Right renal cortex interstitium (tissue), 3 donors: ENCODE results near the gene MARK1. TPM values are rescaled to one million over a fixed set of nuclear protein-coding genes. Genes with fewer than 3 reads are reported as not detected.
"Not testable (repeated sequence)": the region's sequence is repeated elsewhere in the genome, so short reads cannot be mapped to it uniquely, and the experiment has no call there.

ENCODE experiments used
- DNase-seq, 3 donors: peaks; one replicate each; pipeline ENCODE4 v3.0.0-alpha.2; 2013; ENCODE audit warnings: low read depth in 3 of 3, low spot score in 2 of 3
- polyA plus RNA-seq, 3 donors: library from polyadenylated mRNA; unstranded; fragments of 120-200 nt; gene quantifications; one replicate each; pipeline ENCODE4 v1.2.1, GENCODE V29; 2013; ENCODE audit not compliant: insufficient read length in 3 of 3

MARK1 gene
- polyA plus RNA-seq, 3 donors, result 8.3 to 10.9 (median 9.7) TPM

DNA sequence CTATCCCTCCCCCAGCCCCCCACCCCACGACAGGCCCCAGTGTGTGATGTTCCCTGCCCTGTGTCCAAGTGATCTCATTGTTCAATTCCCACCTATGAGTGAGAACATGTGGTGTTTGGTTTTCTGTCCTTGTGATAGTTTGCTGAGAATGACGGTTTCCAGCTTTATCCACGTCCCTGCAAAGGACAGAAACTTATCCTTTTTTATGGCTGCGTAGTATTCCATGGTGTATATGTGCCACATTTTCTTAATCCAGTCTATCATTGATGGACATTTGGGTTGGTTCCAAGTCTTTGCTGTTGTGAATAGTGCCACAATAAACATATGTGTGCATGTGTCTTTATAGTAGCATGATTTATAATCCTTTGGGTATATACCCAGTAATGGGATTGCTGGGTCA, 77.7 kb downstream of the MARK1 start:
- not testable (repeated sequence) for DNase-seq

- DNase-seq, result not testable (repeated sequence)
Observed at GRCh38 chr1:220611100-220611499, 83.2 kb downstream of the MARK1 start.

- DNase-seq, result no peak
Observed at GRCh38 chr1:220616836-220617235, 88.9 kb downstream of the MARK1 start.

DNA sequence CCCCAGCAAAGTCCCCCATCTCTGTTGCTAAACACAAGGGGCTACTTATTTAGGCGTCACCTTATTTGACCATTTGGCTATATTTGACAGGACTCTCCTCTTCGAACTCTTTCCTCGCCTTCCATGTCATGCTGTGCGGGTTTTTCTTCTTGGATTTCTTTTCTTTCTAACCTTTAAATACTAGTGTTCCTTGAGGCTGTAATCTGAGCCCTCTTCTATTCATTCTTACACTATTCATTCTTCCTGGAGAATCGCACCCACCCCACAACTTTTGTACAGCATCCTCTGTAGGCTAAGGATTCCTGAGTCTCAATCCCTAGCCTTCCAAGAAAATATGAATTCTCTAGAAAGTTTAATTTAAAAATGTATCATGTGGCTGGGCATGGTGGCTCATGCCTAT, 100.5 kb downstream of the MARK1 start:
- DNase-seq, result no peak

GRCh38 chr1:220631238-220631815, 103.4 kb downstream of the MARK1 start:
- DNase-seq, result no peak

DNA sequence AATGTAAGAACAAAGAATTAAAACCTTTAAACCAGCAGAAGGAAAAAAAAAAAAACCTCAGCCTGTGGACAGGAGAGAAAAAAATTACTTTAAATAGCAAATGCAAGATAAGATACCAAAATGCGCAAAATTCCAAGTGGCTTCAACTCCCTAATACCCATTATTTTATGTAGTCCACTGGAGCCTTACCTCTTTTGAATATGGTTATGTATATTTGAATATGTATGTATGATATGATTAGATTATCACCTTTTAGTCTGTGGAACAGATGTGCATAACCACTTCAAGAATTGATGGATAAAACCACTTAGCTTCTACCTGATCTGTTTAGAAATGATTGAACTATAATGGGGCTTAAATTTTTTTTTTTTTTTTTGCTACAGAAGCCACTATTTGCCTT, 109.8 kb downstream of the MARK1 start:
- DNase-seq, result no peak

DNA sequence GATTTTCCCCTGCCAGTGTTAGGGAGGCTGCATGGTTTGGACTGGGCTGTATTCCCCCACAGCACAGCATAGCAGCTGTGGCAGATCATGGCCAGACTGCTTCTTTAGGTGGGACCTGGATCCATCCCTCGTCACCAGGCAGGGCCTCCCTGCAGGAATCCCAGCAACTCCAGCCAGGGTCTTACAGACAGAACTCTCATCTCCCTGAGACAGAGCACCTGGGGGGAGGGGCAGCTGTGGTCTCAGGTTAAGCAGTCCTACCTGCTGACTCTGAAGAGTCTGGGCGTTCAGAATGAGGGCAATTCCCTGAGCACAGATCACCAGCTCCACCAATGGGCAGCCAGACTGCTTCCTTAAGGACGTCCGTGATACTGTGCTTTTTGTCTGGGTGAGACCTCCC, 114.3 kb downstream of the MARK1 start:
- no peak for DNase-seq

GRCh38 chr1:220652995-220653394, 125.1 kb downstream of the MARK1 start:
- DNase-seq, result no peak

GRCh38 chr1:220655509-220655908, 127.6 kb downstream of the MARK1 start:
- no peak for DNase-seq

DNA sequence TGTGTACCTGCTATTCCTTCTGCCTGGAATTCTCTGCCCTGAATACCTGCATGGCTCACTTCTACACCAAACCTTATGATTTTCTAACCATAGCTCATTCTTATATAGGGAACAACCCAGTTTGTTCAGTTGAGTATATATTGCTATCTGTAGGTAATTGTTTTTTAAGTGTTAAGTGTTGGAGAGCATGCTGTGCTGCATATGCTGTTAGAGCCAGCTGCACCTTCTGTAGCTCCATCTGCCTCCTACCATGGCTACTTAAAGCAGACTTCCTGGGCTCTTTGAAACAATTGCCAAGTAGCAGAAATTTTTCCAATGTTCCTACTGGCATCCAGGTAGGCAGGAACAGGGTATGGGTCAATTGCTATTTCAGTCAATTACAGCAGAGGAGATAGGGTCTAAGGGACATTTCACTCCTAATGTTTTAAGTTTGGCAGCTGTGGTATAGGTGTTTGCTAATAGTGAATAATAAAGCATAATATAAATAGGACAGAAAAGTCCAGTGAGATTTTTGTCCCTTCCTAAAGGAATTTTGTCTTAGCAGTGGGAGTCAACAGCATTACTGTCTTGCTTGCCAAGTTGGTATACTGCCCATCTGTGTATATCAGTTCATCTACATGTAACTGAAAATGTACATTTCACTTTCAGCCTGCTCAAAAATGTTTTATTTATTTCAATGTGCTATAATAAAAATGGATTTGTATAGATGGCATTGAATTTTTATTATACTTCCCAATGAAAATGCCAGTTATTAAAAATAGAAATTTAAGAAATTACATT, 128.2 kb downstream of the MARK1 start:
- DNase-seq, result no peak

GRCh38 chr1:220666349-220666748, 138.4 kb downstream of the MARK1 start:
- no peak for DNase-seq

GRCh38 chr1:220669005-220669404, 141.1 kb downstream of the MARK1 start:
- no peak for DNase-seq

DNA sequence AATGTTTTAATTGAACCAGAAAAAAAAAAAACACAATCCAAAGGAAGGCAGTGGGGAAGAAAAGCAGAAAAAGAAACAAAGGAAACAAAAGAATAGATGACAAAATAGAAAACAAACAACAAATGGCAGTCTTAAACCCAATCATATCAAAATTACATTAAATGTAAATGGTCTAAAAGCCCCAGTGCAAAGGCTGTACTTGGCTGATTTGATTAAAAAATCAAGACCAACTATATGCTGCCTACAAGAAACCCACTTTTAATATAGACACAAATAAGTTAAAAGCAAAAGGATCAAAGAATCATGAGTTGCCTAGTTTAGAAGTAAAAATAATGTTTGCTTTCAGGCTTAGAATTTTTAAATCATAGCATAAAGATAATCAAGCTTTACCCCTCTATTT, 142.4 kb downstream of the MARK1 start:
- DNase-seq, result no peak

- DNase-seq, result no peak
Observed at GRCh38 chr1:220673921-220674320, 146.0 kb downstream of the MARK1 start.

GRCh38 chr1:220677251-220677650, 149.3 kb downstream of the MARK1 start:
- no peak for DNase-seq

- DNase-seq, result peak in 1 of 3 donors; percentile 29
Observed at GRCh38 chr1:220680085-220680687, 152.2 kb downstream of the MARK1 start.

- no peak for DNase-seq
Observed at GRCh38 chr1:220681220-220681880, 153.4 kb downstream of the MARK1 start.

DNA sequence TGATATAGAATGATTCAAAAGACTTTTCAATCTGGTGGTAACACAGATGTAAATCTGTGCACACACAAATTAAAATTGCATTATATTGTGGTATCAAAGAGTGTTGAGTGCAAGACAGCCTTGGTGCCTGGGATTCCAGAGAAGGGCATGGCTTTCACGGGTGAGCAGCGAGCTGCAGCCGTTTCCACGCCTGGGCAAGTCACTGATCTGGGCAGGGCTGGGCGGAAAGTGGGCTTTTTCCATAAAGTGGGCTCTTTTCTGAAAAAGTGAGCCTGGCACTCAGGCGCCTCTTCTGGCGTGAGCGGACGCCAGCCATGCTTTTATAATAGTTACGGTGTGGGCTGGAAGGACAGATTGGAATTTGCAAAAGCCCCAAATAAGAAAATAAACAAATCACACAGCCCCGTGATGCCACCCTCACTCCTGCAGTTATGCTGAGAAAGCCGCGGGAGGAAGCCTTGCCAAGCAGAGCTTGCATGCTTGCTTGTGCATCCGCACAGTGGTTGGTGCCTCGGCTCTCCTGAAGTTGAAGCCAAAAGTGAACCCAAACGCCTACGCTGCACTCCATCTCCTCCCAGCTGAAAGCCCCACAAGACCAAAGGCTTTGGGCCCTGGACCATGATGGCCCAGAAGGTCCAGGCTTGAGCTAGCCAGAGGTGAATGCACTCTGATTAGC, 155.1 kb downstream of the MARK1 start:
- no peak for DNase-seq

DNA sequence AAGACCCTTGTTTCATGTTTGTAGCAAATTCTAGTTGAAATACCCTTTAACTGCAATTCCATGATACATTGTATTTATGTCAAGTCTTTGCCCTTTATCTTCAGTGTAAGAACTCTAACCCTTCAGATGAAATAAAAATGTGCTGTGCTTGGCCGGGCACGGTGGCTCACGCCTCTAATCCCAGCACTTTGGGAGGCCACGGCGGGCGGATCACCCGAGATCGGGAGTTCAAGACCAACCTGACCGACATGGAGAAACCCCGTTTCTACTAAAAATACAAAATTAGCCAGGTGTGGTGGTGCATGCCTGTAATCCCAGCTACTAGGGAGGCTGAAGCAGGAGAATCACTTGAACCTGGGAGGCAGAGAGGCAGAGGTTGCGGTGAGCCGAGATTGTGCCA, 155.8 kb downstream of the MARK1 start:
- not testable (repeated sequence) for DNase-seq

GRCh38 chr1:220684890-220685289, 157.0 kb downstream of the MARK1 start:
- no peak for DNase-seq

GRCh38 chr1:220685879-220686278, 157.9 kb downstream of the MARK1 start:
- DNase-seq, result no peak
